A549 (cell line): ENCODE measurements around the gene BCAS3. TPM values are rescaled to one million over a fixed set of nuclear protein-coding genes. Genes with fewer than 3 reads are reported as not detected.

Experiments
- ATAC-seq, 2 experiments: fragments of 200-7000 bp in 1 of 2; fragments of >200 bp in 1 of 2; cut with Nextera tagmentation in 1 of 2; cut with Tn5 transposase in 1 of 2; 3 replicates each; pipeline versions ENCODE4 v1.8.0 to v1.9.1; 2018 to 2020; ENCODE audit warnings: mild to moderate bottlenecking in 1 of 2, moderate library complexity in 1 of 2
- CTCF ChIA-PET: fragments of 300-600 bp; sonication (Branson Sonifier 250); formaldehyde crosslinking; extraction: SDS; loops from one replicate; lab custom pipeline; 2021; ENCODE audit warnings: antibody characterized with exemption, inconsistent platforms; lab: Yijun Ruan, JAX
- POLR2A ChIA-PET: fragments of 350-600 bp; formaldehyde crosslinking; extraction: SDS; loops from one replicate; lab custom pipeline; 2021; ENCODE audit warnings: antibody characterized with exemption, inconsistent platforms; lab: Yijun Ruan, JAX
- DNase-seq, 2 experiments: peaks; one replicate each; pipeline versions ENCODE4 v3.0.0 to v3.0.0-alpha.2; 2011 to 2016; ENCODE audit warnings: low read depth in 1 of 2, low spot score in 1 of 2
- FAIRE-seq: peaks from 2 replicates; lab custom pipeline; 2011; peaks lifted over from hg19 to GRCh38; lab: Jason Lieb, UNC
- H3K27ac ChIP-seq, 2 experiments: fragments of >200 bp; sonication (Bioruptor Twin); formaldehyde crosslinking; 3 replicates each; pipeline ENCODE4 v1.5.1; 2016 to 2017
- H3K4me1 ChIP-seq: fragments of >200 bp; sonication (Bioruptor Twin); formaldehyde crosslinking; 3 replicates; pipeline ENCODE4 v1.6.1; 2016
- H3K4me2 ChIP-seq: fragments of >200 bp; sonication (Bioruptor Twin); formaldehyde crosslinking; 3 replicates; pipeline ENCODE4 v1.6.1; 2016
- H3K4me3 ChIP-seq: fragments of >200 bp; sonication (Bioruptor Twin); formaldehyde crosslinking; 3 replicates; pipeline ENCODE4 v1.5.1; 2016
- H3K9me3 ChIP-seq: fragments of >200 bp; sonication (Bioruptor Twin); formaldehyde crosslinking; 3 replicates; pipeline ENCODE4 v1.6.1; 2016
- ATOH8 ChIP-seq: fragments of 250-450 bp; sonication (Bioruptor Pico); IDR thresholded peaks from 2 replicates; pipeline ENCODE4 v1.5.0; 2020; ENCODE audit warnings: low read depth, mild to moderate bottlenecking, moderate library complexity
- BCL3 ChIP-seq: fragments of >200 bp; sonication (Bioruptor Twin); formaldehyde crosslinking; IDR thresholded peaks from 3 replicates; pipeline ENCODE4 v1.6.1; 2016
- CEBPB ChIP-seq, 2 experiments: fragments of >200 bp in 1 of 2; sonication (Bioruptor Twin) in 1 of 2; formaldehyde crosslinking in 1 of 2; IDR thresholded peaks; 2 replicates each; pipeline ENCODE4 v1.6.1; 2012 to 2016
- CHD4 ChIP-seq: fragments of 200-600 bp; sonication (generic); IDR thresholded peaks from 2 replicates; pipeline ENCODE4 v1.6.1; 2016; ENCODE audit warnings: antibody characterized with exemption, mild to moderate bottlenecking, borderline replicate concordance
- E2F6 ChIP-seq: IDR thresholded peaks from 2 replicates; pipeline ENCODE4 v1.6.1; 2012; ENCODE audit warnings: low read depth, borderline replicate concordance
- HES2 ChIP-seq: fragments of >200 bp; sonication (Bioruptor Twin); formaldehyde crosslinking; IDR thresholded peaks from 2 replicates; pipeline ENCODE4 v1.6.1; 2016
- HMGXB4 ChIP-seq: fragments of 250-450 bp; sonication (Bioruptor Pico); IDR thresholded peaks from 2 replicates; pipeline ENCODE4 v1.5.0; 2021; ENCODE audit warnings: mild to moderate bottlenecking, moderate library complexity, borderline replicate concordance
- KDM5A ChIP-seq: fragments of 200-600 bp; sonication (generic); IDR thresholded peaks from 2 replicates; pipeline ENCODE4 v1.6.1; 2016; ENCODE audit warnings: antibody characterized with exemption, mild to moderate bottlenecking
- NFE2L2 ChIP-seq: fragments of 150-350 bp; conservative IDR thresholded peaks from 2 replicates; pipeline ENCODE4 v1.6.1; 2014; ENCODE audit warnings: low read length
- NR3C1 ChIP-seq: fragments of >200 bp; sonication (Bioruptor Twin); formaldehyde crosslinking; IDR thresholded peaks from 3 replicates; pipeline ENCODE4 v1.6.1; 2017
- PHF8 ChIP-seq: fragments of 200-600 bp; sonication (generic); IDR thresholded peaks from 2 replicates; pipeline ENCODE4 v1.6.1; 2016; ENCODE audit warnings: low read depth, mild to moderate bottlenecking, antibody characterized with exemption, moderate library complexity, borderline replicate concordance
- POLR2A ChIP-seq: IDR thresholded peaks from 2 replicates; pipeline ENCODE4 v1.6.1; 2012; ENCODE audit warnings: mild to moderate bottlenecking, low read length
- POLR2AphosphoS2 ChIP-seq: conservative IDR thresholded peaks from 2 replicates; pipeline ENCODE4 v1.6.1; 2012; ENCODE audit warnings: low read length, improper control_type of control experiment, inconsistent platforms
- RAD21 ChIP-seq, 2 experiments: fragments of >200 bp in 1 of 2; sonication (Bioruptor Twin) in 1 of 2; formaldehyde crosslinking in 1 of 2; IDR thresholded peaks in 1 of 2; conservative IDR thresholded peaks in 1 of 2; 2 replicates in 1 of 2; 3 replicates in 1 of 2; pipeline ENCODE4 v1.6.1; 2012 to 2018; ENCODE audit warnings: inconsistent platforms in 1 of 2
- REST ChIP-seq: fragments of 200-600 bp; sonication (generic); IDR thresholded peaks from 2 replicates; pipeline ENCODE4 v1.6.1; 2016; ENCODE audit warnings: antibody characterized with exemption, mild to moderate bottlenecking, moderate library complexity
- RFX5 ChIP-seq: fragments of 450-650 bp; IDR thresholded peaks from 2 replicates; pipeline ENCODE4 v1.7.1; 2014; ENCODE audit warnings: antibody characterized with exemption, mild to moderate bottlenecking, moderate library complexity
- RNF2 ChIP-seq: fragments of 200-600 bp; sonication (generic); IDR thresholded peaks from 2 replicates; pipeline ENCODE4 v1.6.1; 2016; ENCODE audit warnings: low read depth, mild to moderate bottlenecking, antibody characterized with exemption, moderate library complexity, borderline replicate concordance
- SMC3 ChIP-seq: fragments of >200 bp; sonication (Bioruptor Twin); formaldehyde crosslinking; IDR thresholded peaks from 3 replicates; pipeline ENCODE4 v1.6.1; 2018; ENCODE audit warnings: inconsistent platforms
- TFCP2L1 ChIP-seq: fragments of 250-450 bp; sonication (Bioruptor Pico); IDR thresholded peaks from 2 replicates; pipeline ENCODE4 v1.5.0; 2021; ENCODE audit warnings: mild to moderate bottlenecking
- USF2 ChIP-seq: fragments of 450-650 bp; IDR thresholded peaks from 2 replicates; pipeline ENCODE4 v1.6.1; 2014; ENCODE audit warnings: antibody characterized with exemption
- WGBS: methylation state at CpG from one replicate; pipeline ENCODE4 v1.1.6; 2017; ENCODE audit errors: missing lambda C conversion rate; 5-methylcytosine and 5-hydroxymethylcytosine counted together
- polyA plus RNA-seq, 4 experiments: library from polyadenylated mRNA; depleted of rRNA in 3 of 4; stranded (reverse); fragments of >200 nt; fragmentation: RNase III in 1 of 4; extraction: RNeasy Plus Mini Kit Qiagen cat#74134 plus additional on column Dnase treatment in 1 of 4; gene quantifications; 2 replicates in 3 of 4; 3 replicates in 1 of 4; pipeline ENCODE4 v1.2.3, GENCODE V29; 2011 to 2017

Gene BCAS3
- polyA plus RNA-seq, 2 of the 4 experiments (the other 2 are of a cell fraction): 14.7 to 43.4 TPM

GRCh38 chr17:61382796-61383688, 705.4 kb downstream of the BCAS3 start (continued):
- no peak for TF ChIP-seq CHD4

- ATAC-seq: no peak
- no peaks in the 10 kb centered on the region for H3K4me1 ChIP-seq
- ChIA-PET POLR2A (no interaction called here), CTCF (interaction anchor here (0.8 to 2.6 kb wide), 7 partner anchors 10 to 382 kb away, joined by 3 to 8 read pairs (median 5); partner anchors contain the start of gene TBX2)
- no peak overlapping the region for H3K27ac ChIP-seq
- H3K4me3 ChIP-seq: no peak overlapping the region
- no peak for FAIRE-seq
- H3K4me2 ChIP-seq: no peak overlapping the region
- H3K9me3 ChIP-seq: no peaks in the 10 kb centered on the region
- no peak for DNase-seq
- no peak for TF ChIP-seq ATOH8
- no peak for TF ChIP-seq RAD21 (conservative IDR thresholded peaks at IDR 0.05 in 1 of 2, IDR thresholded peaks at IDR 0.05 in 1 of 2)
- TF ChIP-seq HES2: no peak
- TF ChIP-seq KDM5A: no peak
- TF ChIP-seq REST: no peak
- TF ChIP-seq POLR2A: no peak
- TF ChIP-seq RFX5: no peak
- TF ChIP-seq POLR2AphosphoS2: no peak
- no peak for TF ChIP-seq NFE2L2
- TF ChIP-seq CEBPB (IDR thresholded peaks at IDR 0.05): no peak
- TF ChIP-seq TFCP2L1 (CRISPR knock-in tag): no peak
- no peak for TF ChIP-seq NR3C1
- TF ChIP-seq RNF2: no peak
- no peak for TF ChIP-seq SMC3
- no peak for TF ChIP-seq PHF8
- TF ChIP-seq HMGXB4 (CRISPR knock-in tag): no peak
- WGBS: 93% methylated on average over 18 of the region's 18 CpGs
These were observed 706.1 kb downstream of the BCAS3 start for GRCh38 chr17:61383689-61384201.

- WGBS: 94% methylated on average over 8 of the region's 8 CpGs
- ChIA-PET POLR2A (no interaction called here), CTCF (interaction anchor here (0.8 to 2.5 kb wide), 4 partner anchors 15 to 28 kb away, joined by 3 to 6 read pairs (median 4); partner anchors contain the start of gene TBX2)
- no peak overlapping the region for H3K4me2 ChIP-seq
- no peak for FAIRE-seq
- H3K4me1 ChIP-seq: no peaks in the 10 kb centered on the region
- ATAC-seq: no peak
- no peak overlapping the region for H3K4me3 ChIP-seq
- no peak for DNase-seq
- H3K27ac ChIP-seq: no peak overlapping the region
- no peaks in the 10 kb centered on the region for H3K9me3 ChIP-seq
- TF ChIP-seq TFCP2L1 (CRISPR knock-in tag) (no peak), POLR2A (no peak), USF2 (no peak), BCL3 (no peak), CEBPB (IDR thresholded peaks at IDR 0.05) (no peak), HES2 (no peak), PHF8 (no peak), NR3C1 (no peak), E2F6 (no peak)
These were observed 706.7 kb downstream of the BCAS3 start for GRCh38 chr17:61384354-61384691.
